Peyer's patch (tissue), 4 donors: ENCODE measurements around the gene FAM163A.

Experiments used
- CTCF ChIP-seq, 6 experiments: fragments of 450-650 bp in 4 of 6; fragments of 200-600 bp in 2 of 6; sonication (generic) in 1 of 6; IDR thresholded peaks; one replicate each; pipeline ENCODE4 v1.5.1; 2017 to 2019; ENCODE audit warnings: antibody characterized with exemption in 6 of 6, mild to moderate bottlenecking in 3 of 6, moderate library complexity in 1 of 6
- POLR2A ChIP-seq, 2 donors: fragments of 450-650 bp; IDR thresholded peaks; one replicate each; pipeline ENCODE4 v1.5.1; 2017; ENCODE audit warnings: antibody characterized with exemption in 2 of 2, mild to moderate bottlenecking in 2 of 2, moderate library complexity in 2 of 2

- TF ChIP-seq CTCF (IDR thresholded peaks at IDR 0.05) (no peak), POLR2A (IDR thresholded peaks at IDR 0.05) (no peak)
These were observed 82.1 kb downstream of the FAM163A start for GRCh38 chr1:179825206-179825605.
